Endothelial cell of umbilical vein (primary cell): ENCODE results near the gene ALPL. TPM values are rescaled to one million over a fixed set of nuclear protein-coding genes. Genes with fewer than 3 reads are reported as not detected.
"Not testable (repeated sequence)": the region's sequence is repeated elsewhere in the genome, so short reads cannot be mapped to it uniquely, and the experiment has no call there.

Source experiments
- Bru-seq: library from RNA; stranded (reverse); fragments of 400-500 nt; gene quantifications from one replicate; lab custom pipeline; 2021; lab: Mats Ljungman, UMichigan
- BruChase-seq, 2 experiments: library from RNA; stranded (reverse); fragments of 400-500 nt; gene quantifications; one replicate each; lab custom pipeline; 2021; lab: Mats Ljungman, UMichigan
- BruUV-seq: library from RNA; stranded (reverse); fragments of 400-500 nt; replicated peaks from 2 replicates; lab custom pipeline; 2021; lab: Mats Ljungman, UMichigan
- CTCF ChIA-PET: fragments of 300-600, 350-600 bp; sonication (Branson Sonifier 250); formaldehyde crosslinking; loops from one replicate; lab custom pipeline; 2021; ENCODE audit warnings: antibody characterized with exemption, inconsistent platforms; lab: Charles Lee
- POLR2A ChIA-PET: fragments of 300-600, 350-600 bp; sonication (Branson Sonifier 250); formaldehyde crosslinking; loops from one replicate; lab custom pipeline; 2021; ENCODE audit warnings: antibody characterized with exemption, inconsistent platforms; lab: Charles Lee
- DNase-seq: peaks from one replicate; pipeline ENCODE4 v3.0.0-alpha.2; 2011; ENCODE audit warnings: low read depth, low spot score
- FAIRE-seq: peaks from 2 replicates; lab custom pipeline; 2011; peaks lifted over from hg19 to GRCh38; lab: Jason Lieb, UNC
- H2AFZ ChIP-seq: 2 replicates; pipeline ENCODE4 v1.6.0; 2012; ENCODE audit warnings: low read depth, low read length, control low read depth, inconsistent platforms
- H3K27ac ChIP-seq: 2 replicates; pipeline ENCODE4 v1.5.1; 2011; ENCODE audit warnings: low read depth, mild to moderate bottlenecking, control low read depth, low read length, moderate library complexity; ENCODE audit not compliant: insufficient read depth
- H3K27me3 ChIP-seq, 2 experiments: 2 replicates each; pipeline versions ENCODE4 v1.6.0 to v1.6.1; 2011; ENCODE audit warnings: low read length in 2 of 2, mixed read lengths in 1 of 2; ENCODE audit not compliant: control insufficient read depth in 2 of 2, insufficient read depth in 2 of 2
- H3K36me3 ChIP-seq, 2 experiments: 2 replicates in 1 of 2; 3 replicates in 1 of 2; pipeline ENCODE4 v1.5.1; 2011; ENCODE audit warnings: low read length in 2 of 2, mild to moderate bottlenecking in 1 of 2, moderate library complexity in 1 of 2; ENCODE audit not compliant: control insufficient read depth in 2 of 2, insufficient read depth in 2 of 2; ENCODE audit errors: extremely low read depth in 1 of 2
- H3K4me1 ChIP-seq: 3 replicates; pipeline ENCODE4 v1.5.1; 2011; ENCODE audit warnings: mild to moderate bottlenecking, low read length; ENCODE audit not compliant: control insufficient read depth, insufficient read depth; ENCODE audit errors: extremely low read depth
- H3K4me2 ChIP-seq: 2 replicates; pipeline ENCODE4 v1.6.1; 2011; ENCODE audit warnings: low read length, control low read depth, mixed read lengths; ENCODE audit not compliant: insufficient read depth
- H3K4me3 ChIP-seq, 3 experiments: fragments of 200-600 bp in 1 of 3; sonication (generic), shearing (Covaris generic) in 1 of 3; replicated peaks in 1 of 3; 2 replicates each; pipeline ENCODE4 v1.5.1; 2011 to 2016; ENCODE audit warnings: control low read depth in 3 of 3, low read length in 3 of 3, mild to moderate bottlenecking in 2 of 3, inconsistent platforms in 1 of 3, low read depth in 1 of 3, moderate library complexity in 1 of 3; ENCODE audit not compliant: insufficient read depth in 1 of 3
- H3K79me2 ChIP-seq: 2 replicates; pipeline ENCODE4 v1.6.0; 2012; ENCODE audit warnings: low read length, inconsistent platforms; ENCODE audit not compliant: control insufficient read depth, insufficient read depth
- H3K9ac ChIP-seq: replicated peaks from 2 replicates; pipeline ENCODE3; 2011; ENCODE audit warnings: low read length, control low read depth; ENCODE audit not compliant: insufficient read depth; ENCODE audit errors: extremely low read depth
- H3K9me1 ChIP-seq: replicated peaks from 3 replicates; pipeline ENCODE4 v1.6.0; 2011; ENCODE audit warnings: mild to moderate bottlenecking, low read length; ENCODE audit not compliant: control insufficient read depth, insufficient read depth; ENCODE audit errors: extremely low read depth
- H3K9me3 ChIP-seq: replicated peaks from 2 replicates; pipeline ENCODE4 v1.5.1; 2012; ENCODE audit warnings: low read length, inconsistent platforms; ENCODE audit not compliant: control insufficient read depth, insufficient read depth
- H4K20me1 ChIP-seq: replicated peaks from 2 replicates; pipeline ENCODE3; 2011; ENCODE audit warnings: mild to moderate bottlenecking, low read length; ENCODE audit not compliant: control insufficient read depth, insufficient read depth; ENCODE audit errors: extremely low read depth
- CTCF ChIP-seq, 2 donors: IDR thresholded peaks; 1 replicate in 1 of 2; 2 replicates in 1 of 2; pipeline ENCODE4 v1.5.1; 2011; ENCODE audit warnings: low read length in 2 of 2, mild to moderate bottlenecking in 2 of 2, moderate library complexity in 2 of 2, control low read depth in 1 of 2, inconsistent platforms in 1 of 2, low read depth in 1 of 2; ENCODE audit not compliant: insufficient read depth in 1 of 2; ENCODE audit errors: extremely low read depth in 1 of 2
- EZH2 ChIP-seq: IDR thresholded peaks from 2 replicates; pipeline ENCODE4 v1.6.1; 2012; ENCODE audit warnings: borderline replicate concordance, low read depth, mild to moderate bottlenecking, moderate library complexity, low read length, inconsistent platforms; ENCODE audit not compliant: severe bottlenecking
- POLR2A ChIP-seq: IDR thresholded peaks from 2 replicates; pipeline ENCODE4 v1.6.1; 2012; ENCODE audit warnings: low read depth, mild to moderate bottlenecking, control low read depth, low read length
- dilution Hi-C: fragments of 300-500 bp; cut with MboI; formaldehyde crosslinking; loops from one replicate; pipeline ENCODE4 v1.15.0; 2019; ENCODE audit warnings: low sequenced_read_pairs; ENCODE audit not compliant: extremely low pct_ligation_motif_present
- intact Hi-C: fragments of 100-400 bp; cut with micrococcal nuclease; formaldehyde crosslinking; loops from one replicate; pipeline ENCODE4 v1.10.0; 2022
- long read RNA-seq: library from polyadenylated mRNA; stranded (forward); transcript quantifications from one replicate; pipeline ENCODE4 v2.0.0, GENCODE V29; 2021
- polyA minus RNA-seq, 3 experiments: library from RNA; depleted of rRNA, polyadenylated mRNA; stranded (reverse); fragments of >200 nt; gene quantifications; 1 replicate in 1 of 3; 2 replicates in 2 of 3; pipeline ENCODE4 v1.2.3, GENCODE V29; 2011
- polyA plus RNA-seq, 4 experiments: library from polyadenylated mRNA; depleted of rRNA in 3 of 4; stranded (reverse) in 3 of 4; unstranded in 1 of 4; fragments of >200 nt; gene quantifications; 2 replicates each; pipeline versions ENCODE4 v1.2.1 to v1.2.3, GENCODE V29; 2011 to 2012; ENCODE audit warnings: missing spikeins in 1 of 4
- total RNA-seq: library from RNA; stranded (reverse); gene quantifications from 2 replicates; pipeline ENCODE4 v1.2.3, GENCODE V29; 2021

ALPL gene
- total RNA-seq (0.30 and 0.38 TPM in 2 replicates), polyA plus RNA-seq (0.92 and 1.0 TPM in 2 replicates), polyA minus RNA-seq (not detected in 2 replicates), Bru-seq, nascent RNA (percentile 3 among the genes with signal in this experiment), BruChase-seq, experiment 1, labeled RNA remaining after a 6-hour chase (percentile 1 among the genes with signal in this experiment), BruChase-seq, experiment 2, labeled RNA remaining after a 2-hour chase (percentile 5 among the genes with signal in this experiment)
- polyA plus RNA-seq (2011; cell fraction: cytosol; rRNA removed), result 0.20 and 0.22 TPM in 2 replicates
- polyA plus RNA-seq (2011; cell fraction: nucleus; rRNA removed), result 0.26 and 0.38 TPM in 2 replicates
- not detected in 2 replicates for polyA plus RNA-seq (2012)
- not detected for polyA minus RNA-seq (2011; cell fraction: cytosol; rRNA and poly(A)+ RNA removed)
- polyA minus RNA-seq (2011; cell fraction: nucleus; rRNA and poly(A)+ RNA removed), result 0.34 TPM in 1 of 2 replicates, not detected in the other
- long read RNA-seq, result 0 reads

GRCh38 chr1:21509351-21510112 is at the start of gene ALPL:
ALPL (plus strand) TSS chr1:21509423; CDS start chr1:21554082, 44,659 bp downstream.
- BruUV-seq, result no TSS peak
- H3K79me2 ChIP-seq, result no peaks in the 10 kb centered on the region
- DNase-seq (no peak), FAIRE-seq (no peak)
- H2AFZ ChIP-seq, result peak within 1 kb of the TSS; percentile 79
- no peaks in the 10 kb centered on the region for H4K20me1 ChIP-seq
- dilution Hi-C loops (no loop called here), intact Hi-C loops (loop anchor here (1.0 to 2.0 kb wide), 3 partner anchors 65 to 149 kb away; no protein-coding TSS in a partner anchor)
- H3K27me3 ChIP-seq, result peaks cover 51% of the 10 kb centered on the region in 2 experiments
- no peaks in the 10 kb centered on the region for H3K36me3 ChIP-seq
- TF ChIP-seq EZH2 (peak; percentile 96), POLR2A (no peak), CTCF (IDR thresholded peaks at IDR 0.05; ENCODE audit: extremely low read depth in 1 of 2, insufficient read depth in 1 of 2, low read depth in 1 of 2, low read length in 2 of 2) (no peak)
- H3K9me3 ChIP-seq, result no peaks in the 10 kb centered on the region
- H3K4me2 ChIP-seq, result no peak within 1 kb of the TSS
- H3K9me1 ChIP-seq, result no peaks in the 10 kb centered on the region
- H3K4me3 ChIP-seq, result no peak within 1 kb of the TSS
- no peak within 1 kb of the TSS for H3K9ac ChIP-seq
- H3K4me1 ChIP-seq, result peaks cover 3% of the 10 kb centered on the region
- H3K27ac ChIP-seq, result no peak within 1 kb of the TSS
- CTCF ChIA-PET, result interaction anchor here (0.6 to 2.4 kb wide), 27 partner anchors 7 to 907 kb away, joined by 3 to 45 read pairs (median 4); no protein-coding TSS in a partner anchor
- POLR2A ChIA-PET, result interaction anchor here (0.5 kb wide), 1 partner anchor 498 kb away, joined by 5 read pairs; no protein-coding TSS in a partner anchor

DNA sequence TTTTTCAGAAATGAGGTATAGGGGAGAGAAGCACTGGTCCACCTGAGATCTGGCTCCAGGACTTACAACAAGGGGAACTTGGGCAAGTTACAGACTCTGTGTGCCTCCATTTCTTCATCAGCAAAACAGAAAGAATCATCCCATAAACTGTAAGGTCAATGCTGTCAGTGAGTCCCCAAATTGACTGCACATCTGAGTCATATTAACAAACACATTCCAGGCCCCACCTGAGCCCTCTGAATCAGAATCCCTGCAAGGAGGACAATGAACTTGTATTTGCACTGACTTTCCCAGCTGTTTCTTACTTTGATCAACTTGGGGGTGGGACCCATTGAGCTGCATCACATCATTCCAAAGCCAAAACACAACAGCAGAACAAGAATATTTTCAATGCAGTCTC is 44.1 kb upstream of the ALPL start:
- dilution Hi-C loops, intact Hi-C loops, H3K27ac ChIP-seq, DNase-seq, H4K20me1 ChIP-seq, H3K9me1 ChIP-seq, H3K27me3 ChIP-seq, BruUV-seq, H2AFZ ChIP-seq, FAIRE-seq, H3K9ac ChIP-seq, POLR2A ChIA-PET, CTCF ChIA-PET, H3K4me2 ChIP-seq, H3K4me3 ChIP-seq, H3K4me1 ChIP-seq, H3K9me3 ChIP-seq, H3K79me2 ChIP-seq, H3K36me3 ChIP-seq: not testable (repeated sequence)

GRCh38 chr1:21467946-21468345 is 41.3 kb upstream of the ALPL start:
- BruUV-seq, dilution Hi-C loops, H4K20me1 ChIP-seq, H3K36me3 ChIP-seq, H3K27me3 ChIP-seq, H3K9ac ChIP-seq, POLR2A ChIA-PET, H3K4me3 ChIP-seq, H2AFZ ChIP-seq, H3K9me1 ChIP-seq, H3K4me1 ChIP-seq, H3K27ac ChIP-seq, H3K4me2 ChIP-seq, DNase-seq, H3K79me2 ChIP-seq, FAIRE-seq, H3K9me3 ChIP-seq: not testable (repeated sequence)
- CTCF ChIA-PET, result interaction anchor here (1.0 kb wide), 1 partner anchor 22 kb away, joined by 3 read pairs; no protein-coding TSS in a partner anchor
- intact Hi-C loops, result loop anchor here (1.0 kb wide), 1 partner anchor 98 kb away; no protein-coding TSS in a partner anchor
